Osteocyte (in vitro differentiated cells): ENCODE data around the gene CASKIN2. TPM values are rescaled to one million over a fixed set of nuclear protein-coding genes. Genes with fewer than 3 reads are reported as not detected.
"Not testable (repeated sequence)": the region's sequence is repeated elsewhere in the genome, so short reads cannot be mapped to it uniquely, and the experiment has no call there.

Source experiments
- DNase-seq: peaks from one replicate; pipeline ENCODE4 v3.0.0; 2021; ENCODE audit warnings: mixed read lengths; ENCODE audit not compliant: unreplicated experiment; ENCODE audit errors: extremely low spot score
- H3K27ac Mint-ChIP-seq: one replicate; pipeline ENCODE4 v1.8.0; 2021; ENCODE audit warnings: mild to moderate bottlenecking, mixed read lengths; ENCODE audit not compliant: unreplicated experiment
- H3K27me3 Mint-ChIP-seq: one replicate; pipeline ENCODE4 v1.8.0; 2021; ENCODE audit warnings: mixed read lengths; ENCODE audit not compliant: unreplicated experiment
- H3K36me3 Mint-ChIP-seq: one replicate; pipeline ENCODE4 v1.8.0; 2021; ENCODE audit warnings: mixed read lengths; ENCODE audit not compliant: unreplicated experiment
- H3K4me1 Mint-ChIP-seq: one replicate; pipeline ENCODE4 v1.8.0; 2021; ENCODE audit warnings: mixed read lengths; ENCODE audit not compliant: unreplicated experiment
- H3K4me3 Mint-ChIP-seq: one replicate; pipeline ENCODE4 v1.8.0; 2021; ENCODE audit warnings: mild to moderate bottlenecking, moderate library complexity, mixed read lengths; ENCODE audit not compliant: unreplicated experiment
- H3K9me3 Mint-ChIP-seq: one replicate; pipeline ENCODE4 v1.8.0; 2021; ENCODE audit warnings: mixed read lengths; ENCODE audit not compliant: unreplicated experiment
- total RNA-seq: library from RNA; stranded (reverse); gene quantifications from 2 replicates; pipeline ENCODE4 v1.2.1, GENCODE V29; 2021
- TF ChIP-seq, protein P1 (sequence below): fragments of 200-600 bp; sonication (generic); IDR thresholded peaks from 2 replicates; pipeline ENCODE4 v1.5.0; 2021; ENCODE audit warnings: antibody characterized with exemption, mild to moderate bottlenecking, moderate library complexity

Gene CASKIN2
- total RNA-seq, 1 donor from 2014 or later = 28.1 TPM

- Mint-ChIP-seq H3K4me1 (peaks cover 15% of the 10 kb centered on the region), H3K9me3 (no peaks in the 10 kb centered on the region), H3K36me3 (peaks cover 6% of the 10 kb centered on the region), H3K27me3 (no peaks in the 10 kb centered on the region), H3K4me3 (no peak overlapping the region), H3K27ac (no peak overlapping the region)
- TF ChIP-seq, protein P1, sequence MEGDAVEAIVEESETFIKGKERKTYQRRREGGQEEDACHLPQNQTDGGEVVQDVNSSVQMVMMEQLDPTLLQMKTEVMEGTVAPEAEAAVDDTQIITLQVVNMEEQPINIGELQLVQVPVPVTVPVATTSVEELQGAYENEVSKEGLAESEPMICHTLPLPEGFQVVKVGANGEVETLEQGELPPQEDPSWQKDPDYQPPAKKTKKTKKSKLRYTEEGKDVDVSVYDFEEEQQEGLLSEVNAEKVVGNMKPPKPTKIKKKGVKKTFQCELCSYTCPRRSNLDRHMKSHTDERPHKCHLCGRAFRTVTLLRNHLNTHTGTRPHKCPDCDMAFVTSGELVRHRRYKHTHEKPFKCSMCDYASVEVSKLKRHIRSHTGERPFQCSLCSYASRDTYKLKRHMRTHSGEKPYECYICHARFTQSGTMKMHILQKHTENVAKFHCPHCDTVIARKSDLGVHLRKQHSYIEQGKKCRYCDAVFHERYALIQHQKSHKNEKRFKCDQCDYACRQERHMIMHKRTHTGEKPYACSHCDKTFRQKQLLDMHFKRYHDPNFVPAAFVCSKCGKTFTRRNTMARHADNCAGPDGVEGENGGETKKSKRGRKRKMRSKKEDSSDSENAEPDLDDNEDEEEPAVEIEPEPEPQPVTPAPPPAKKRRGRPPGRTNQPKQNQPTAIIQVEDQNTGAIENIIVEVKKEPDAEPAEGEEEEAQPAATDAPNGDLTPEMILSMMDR = no peak
- no peak for DNase-seq
Measured at GRCh38 chr17:75482098-75482942, 33.0 kb downstream of the CASKIN2 start.

DNA sequence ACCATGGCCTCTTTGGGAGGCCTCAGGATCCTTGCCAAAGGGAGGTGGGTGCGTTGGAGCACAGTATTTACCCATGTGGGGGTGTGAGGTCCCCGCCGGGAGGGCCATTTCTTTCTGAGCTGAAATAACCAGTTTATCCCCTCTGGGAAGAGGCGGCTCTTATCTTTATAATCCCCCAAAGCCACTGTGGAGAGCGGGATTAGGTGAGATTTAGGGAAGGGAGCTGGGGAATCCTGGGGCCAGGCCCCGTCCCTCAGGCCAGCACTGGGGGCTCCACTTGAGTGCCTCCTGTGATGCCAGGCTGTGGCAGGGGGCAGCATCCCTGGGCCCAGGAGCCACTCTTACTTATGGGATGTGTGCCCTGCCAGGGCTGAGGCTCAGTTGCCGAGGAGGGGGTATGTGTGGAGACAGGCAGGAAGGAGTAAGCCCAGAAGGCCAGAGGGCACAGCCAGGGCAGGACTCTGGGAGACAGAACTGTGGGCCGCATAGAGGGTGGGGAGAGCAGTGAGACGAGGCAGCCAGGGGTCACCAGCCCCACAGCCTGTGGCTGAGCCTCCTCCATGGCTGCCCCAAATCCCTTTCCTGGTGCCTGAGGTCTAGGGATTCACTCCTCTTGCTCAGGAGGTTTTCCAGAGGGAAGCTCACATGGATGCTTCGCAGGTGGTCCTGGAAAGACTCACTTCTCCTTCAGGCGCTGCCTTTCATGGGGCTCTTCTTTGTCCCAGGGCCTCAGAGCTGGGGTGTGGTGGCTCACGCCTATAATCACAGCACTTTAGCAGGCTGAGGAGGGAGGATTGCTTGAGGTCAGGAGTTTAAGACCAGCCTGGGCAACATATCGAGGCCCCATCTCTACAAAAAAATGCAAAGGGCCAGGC lies 33.9 kb downstream of the CASKIN2 start:
- DNase-seq = no peak
- Mint-ChIP-seq H3K27ac (no peak overlapping the region), H3K4me3 (no peak overlapping the region), H3K9me3 (no peaks in the 10 kb centered on the region), H3K36me3 (peaks cover 5% of the 10 kb centered on the region), H3K4me1 (peaks cover 16% of the 10 kb centered on the region), H3K27me3 (no peaks in the 10 kb centered on the region)
- TF ChIP-seq, protein P1 = no peak

DNA sequence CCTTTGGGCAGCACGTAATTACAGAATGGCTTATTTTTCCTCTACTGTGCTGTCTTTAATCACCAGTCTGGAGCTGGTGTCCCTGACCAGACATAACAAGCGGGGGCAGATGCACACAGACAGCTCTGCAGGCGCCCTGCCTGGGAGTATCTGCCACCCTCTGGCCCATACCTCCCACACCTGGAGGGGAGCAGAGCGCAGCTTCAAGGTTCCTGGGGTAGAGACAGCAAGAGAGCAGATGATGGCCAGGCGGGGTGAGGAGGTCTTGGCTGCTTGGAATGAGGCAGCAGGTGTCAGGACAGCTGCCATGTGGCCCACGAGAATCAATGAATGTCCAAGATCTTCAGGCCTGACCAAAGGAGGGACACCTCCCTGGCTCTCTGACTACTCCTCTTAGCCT lies 35.1 kb downstream of the CASKIN2 start:
- H3K4me1 Mint-ChIP-seq = peaks cover 28% of the 10 kb centered on the region
- peaks cover 4% of the 10 kb centered on the region for H3K36me3 Mint-ChIP-seq
- H3K9me3 Mint-ChIP-seq = no peaks in the 10 kb centered on the region
- no peak overlapping the region for H3K4me3 Mint-ChIP-seq
- TF ChIP-seq, protein P1 = no peak
- H3K27me3 Mint-ChIP-seq = no peaks in the 10 kb centered on the region
- no peak for DNase-seq
- H3K27ac Mint-ChIP-seq = no peak overlapping the region

DNA sequence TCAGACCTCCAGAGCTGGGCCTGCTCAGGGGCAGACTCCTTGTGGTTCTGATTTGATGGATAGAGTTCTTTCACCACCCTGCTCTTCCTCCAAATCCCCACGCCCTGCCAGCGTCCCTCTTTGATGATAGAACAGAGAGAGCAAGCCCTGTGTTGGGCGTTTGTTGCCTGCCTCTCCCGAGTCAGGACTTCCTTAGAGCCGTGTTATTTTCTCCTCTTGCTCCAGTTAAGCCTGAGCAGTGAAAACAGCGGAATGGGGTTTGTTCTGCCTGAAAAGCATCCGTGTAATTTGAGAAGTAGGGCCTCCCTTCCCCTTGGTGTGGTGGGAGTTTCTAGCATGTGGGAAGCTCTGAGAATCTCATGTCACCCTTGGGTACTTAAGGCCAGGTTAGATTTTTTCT lies 36.8 kb downstream of the CASKIN2 start:
- Mint-ChIP-seq H3K36me3 (peaks cover 2% of the 10 kb centered on the region), H3K9me3 (no peaks in the 10 kb centered on the region), H3K4me1 (peaks cover 36% of the 10 kb centered on the region), H3K4me3 (no peak overlapping the region), H3K27ac (no peak overlapping the region), H3K27me3 (no peaks in the 10 kb centered on the region)
- TF ChIP-seq, protein P1 = no peak
- no peak for DNase-seq

GRCh38 chr17:75477490-75477862 lies 37.9 kb downstream of the CASKIN2 start:
- H3K9me3 Mint-ChIP-seq, H3K27ac Mint-ChIP-seq, H3K4me3 Mint-ChIP-seq, H3K36me3 Mint-ChIP-seq, DNase-seq, H3K27me3 Mint-ChIP-seq: not testable (repeated sequence)
- H3K4me1 Mint-ChIP-seq = peaks cover 36% of the 10 kb centered on the region
